Suprapubic skin (tissue), 4 donors: Measurements from ENCODE around the gene LIPH. TPM values are rescaled to one million over a fixed set of nuclear protein-coding genes. Genes with fewer than 3 reads are reported as not detected.

Experiments
- DNase-seq, 2 donors: peaks; one replicate each; pipeline ENCODE4 v3.0.0-alpha.2; 2019; ENCODE audit warnings: low spot score in 2 of 2
- H3K27ac ChIP-seq: fragments of 200-600 bp; sonication (generic); one replicate; pipeline ENCODE4 v1.5.1; 2019
- H3K27me3 ChIP-seq: fragments of 200-600 bp; sonication (generic); one replicate; pipeline ENCODE4 v1.5.1; 2019
- H3K36me3 ChIP-seq: fragments of 200-600 bp; sonication (generic); one replicate; pipeline ENCODE4 v1.5.1; 2019
- H3K4me1 ChIP-seq: fragments of 200-600 bp; sonication (generic); one replicate; pipeline ENCODE4 v1.5.1; 2019
- H3K4me3 ChIP-seq: fragments of 200-600 bp; sonication (generic); one replicate; pipeline ENCODE4 v1.5.1; 2019; ENCODE audit warnings: mild to moderate bottlenecking
- H3K9me3 ChIP-seq: fragments of 200-600 bp; sonication (generic); one replicate; pipeline ENCODE4 v1.5.1; 2019
- CTCF ChIP-seq, 2 donors: fragments of 200-600 bp in 1 of 2; fragments of 450-650 bp in 1 of 2; sonication (generic) in 1 of 2; IDR thresholded peaks; one replicate each; pipeline ENCODE4 v1.5.1; 2016 to 2019; ENCODE audit warnings: antibody characterized with exemption in 2 of 2, mild to moderate bottlenecking in 1 of 2, moderate library complexity in 1 of 2
- EP300 ChIP-seq: sonication (generic); formaldehyde crosslinking; IDR thresholded peaks from one replicate; pipeline ENCODE4 v1.6.1; 2017; ENCODE audit warnings: antibody characterized with exemption
- POLR2A ChIP-seq, 2 donors: fragments of 450-650 bp; IDR thresholded peaks; one replicate each; pipeline ENCODE4 v1.6.1; 2017; ENCODE audit warnings: antibody characterized with exemption in 2 of 2, mild to moderate bottlenecking in 2 of 2, moderate library complexity in 2 of 2
- POLR2AphosphoS5 ChIP-seq, 3 donors: sonication (generic); formaldehyde crosslinking; IDR thresholded peaks; one replicate each; pipeline ENCODE4 v1.6.1; 2017; ENCODE audit warnings: antibody characterized with exemption in 3 of 3
- WGBS: methylation state at CpG from one replicate; pipeline ENCODE4 v1.1.5; 2018; 5-methylcytosine and 5-hydroxymethylcytosine counted together
- total RNA-seq, 4 donors: library from RNA; depleted of rRNA; stranded (reverse); fragments of >200 nt; gene quantifications; one replicate each; pipeline ENCODE4 v1.1.0, GENCODE V29; 2016

The LIPH gene
- total RNA-seq, result 10 to 100 TPM; 10.6 to 18.3 (median 14.7) TPM

- no peaks in the 10 kb centered on the region for H3K36me3 ChIP-seq
- peak within 1 kb of the TSS; percentile 53 for H3K27ac ChIP-seq
- H3K4me1 ChIP-seq, result peaks cover 21% of the 10 kb centered on the region
- WGBS, result 12% methylated on average over 6 of the region's 6 CpGs
- H3K9me3 ChIP-seq, result no peaks in the 10 kb centered on the region
- peak within 1 kb of the TSS; percentile 8 for H3K4me3 ChIP-seq
- DNase-seq, result no peak
- no peak for TF ChIP-seq POLR2AphosphoS5 (IDR thresholded peaks at IDR 0.05)
- no peaks in the 10 kb centered on the region for H3K27me3 ChIP-seq
Measured at GRCh38 chr3:185552358-185552877, at the start of gene LIPH. Gene LIPH (minus strand): TSS chr3:185552588. CDS start chr3:185552471, 117 bp downstream.

- Histone ChIP-seq H3K9me3 (no peaks in the 10 kb centered on the region), H3K4me1 (no peaks in the 10 kb centered on the region), H3K4me3 (no peak overlapping the region), H3K36me3 (peaks cover 59% of the 10 kb centered on the region), H3K27me3 (no peaks in the 10 kb centered on the region), H3K27ac (no peak overlapping the region)
- WGBS, result 93% methylated on average over 4 of the region's 4 CpGs
- TF ChIP-seq POLR2AphosphoS5 (IDR thresholded peaks at IDR 0.05) (no peak), CTCF (IDR thresholded peaks at IDR 0.05) (no peak), POLR2A (IDR thresholded peaks at IDR 0.05) (no peak), EP300 (no peak)
- no peak for DNase-seq
Measured at GRCh38 chr3:185595526-185595925, 43.1 kb upstream of the LIPH start.

- H3K27me3 ChIP-seq, result no peaks in the 10 kb centered on the region
- TF ChIP-seq POLR2AphosphoS5 (IDR thresholded peaks at IDR 0.05), result no peak
- no peak for TF ChIP-seq EP300
- no peak for TF ChIP-seq CTCF (IDR thresholded peaks at IDR 0.05)
- no peak for TF ChIP-seq POLR2A (IDR thresholded peaks at IDR 0.05)
- no peaks in the 10 kb centered on the region for H3K9me3 ChIP-seq
- H3K4me3 ChIP-seq, result no peak overlapping the region
- WGBS, result 74% methylated on average over 3 of the region's 3 CpGs
- H3K27ac ChIP-seq, result no peak overlapping the region
- H3K36me3 ChIP-seq, result peaks cover 55% of the 10 kb centered on the region
- H3K4me1 ChIP-seq, result peaks cover 3% of the 10 kb centered on the region
- DNase-seq, result no peak
Measured at GRCh38 chr3:185594073-185594472, 41.7 kb upstream of the LIPH start.

- DNase-seq, result no peak
- H3K4me1 ChIP-seq, result peaks cover 29% of the 10 kb centered on the region
- no peak for TF ChIP-seq POLR2A (IDR thresholded peaks at IDR 0.05)
- TF ChIP-seq EP300, result no peak
- TF ChIP-seq POLR2AphosphoS5 (IDR thresholded peaks at IDR 0.05), result no peak
- no peak for TF ChIP-seq CTCF (IDR thresholded peaks at IDR 0.05)
Measured at GRCh38 chr3:185586686-185587039, 34.3 kb upstream of the LIPH start.

GRCh38 chr3:185585859-185586685, 33.7 kb upstream of the LIPH start, which contains the start of gene SENP2:
Gene SENP2 (plus strand): TSS chr3:185586295. CDS start chr3:185586414, 119 bp downstream.
- peak within 1 kb of the TSS; percentile 97 for H3K4me3 ChIP-seq
- H3K36me3 ChIP-seq, result peaks cover 7% of the 10 kb centered on the region
- peak; percentile 99 to 100 for DNase-seq
- H3K27me3 ChIP-seq, result no peaks in the 10 kb centered on the region
- no peaks in the 10 kb centered on the region for H3K9me3 ChIP-seq
- WGBS, result under 1% methylated on average over 31 of the region's 64 CpGs
- H3K4me1 ChIP-seq, result peaks cover 29% of the 10 kb centered on the region
- TF ChIP-seq POLR2AphosphoS5 (IDR thresholded peaks at IDR 0.05) (peak; percentile 29 to 79 (median 33)), EP300 (no peak), POLR2A (IDR thresholded peaks at IDR 0.05) (peak; percentile 62 to 80)
- H3K27ac ChIP-seq, result peak within 1 kb of the TSS; percentile 97

More at GRCh38 chr3:185586686-185587039, 34.3 kb upstream of the LIPH start:
- no peaks in the 10 kb centered on the region for H3K9me3 ChIP-seq
- WGBS, result 0% methylated on average over 7 of the region's 7 CpGs
- H3K36me3 ChIP-seq, result peaks cover 11% of the 10 kb centered on the region
- no peaks in the 10 kb centered on the region for H3K27me3 ChIP-seq
- peak overlapping the region; percentile 97 for H3K27ac ChIP-seq
- H3K4me3 ChIP-seq, result peak overlapping the region; percentile 97

GRCh38 chr3:185585518-185585858, 33.1 kb upstream of the LIPH start:
- peaks cover 5% of the 10 kb centered on the region for H3K36me3 ChIP-seq
- WGBS, result 41% methylated on average over 9 of the region's 9 CpGs
- peak overlapping the region; percentile 97 for H3K4me3 ChIP-seq
- no peak for DNase-seq
- peaks cover 29% of the 10 kb centered on the region for H3K4me1 ChIP-seq
- H3K9me3 ChIP-seq, result no peaks in the 10 kb centered on the region
- H3K27me3 ChIP-seq, result no peaks in the 10 kb centered on the region
- H3K27ac ChIP-seq, result peak overlapping the region; percentile 97
- TF ChIP-seq POLR2AphosphoS5 (IDR thresholded peaks at IDR 0.05) (no peak), EP300 (no peak), CTCF (IDR thresholded peaks at IDR 0.05) (no peak), POLR2A (IDR thresholded peaks at IDR 0.05) (no peak)
